GM23248 (cell line): Measurements from ENCODE around the gene NTF3.

ENCODE experiments used
- EZH2 ChIP-seq: fragments of 200-600 bp; sonication (generic); IDR thresholded peaks from 2 replicates; pipeline ENCODE4 v1.6.1; 2018; ENCODE audit warnings: antibody characterized with exemption, mild to moderate bottlenecking; ENCODE audit not compliant: insufficient read depth, poor library complexity, severe bottlenecking
- EZH2phosphoT487 ChIP-seq: fragments of 200-600 bp; sonication (generic); IDR thresholded peaks from 2 replicates; pipeline ENCODE4 v1.6.1; 2018; ENCODE audit warnings: antibody characterized with exemption, moderate library complexity, mild to moderate bottlenecking, low read depth; ENCODE audit not compliant: insufficient read depth

DNA sequence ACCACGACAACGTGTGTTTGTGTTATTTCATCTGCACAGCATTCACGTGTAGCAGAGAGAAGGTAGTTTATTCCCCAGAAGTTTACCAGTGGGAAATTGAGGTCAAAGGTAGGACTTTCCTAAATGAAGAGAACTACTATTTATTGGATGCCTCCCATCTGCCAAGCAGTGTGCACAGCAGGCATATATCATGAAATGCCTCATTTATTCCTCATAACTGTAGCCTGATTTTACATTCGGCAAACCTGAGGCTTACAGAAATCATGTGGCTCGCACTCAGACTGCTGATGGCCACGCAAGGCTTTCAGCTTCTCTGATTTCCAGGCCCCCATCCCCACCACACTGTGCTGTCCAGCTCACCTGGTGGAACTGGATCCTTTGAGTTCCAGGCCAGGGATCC is 33.5 kb downstream of the NTF3 start:
- TF ChIP-seq EZH2 (no peak), EZH2phosphoT487 (no peak)
